NB4 (cell line): ENCODE data around the gene FKBP5.

Source experiments
- DNase-seq: peaks from one replicate; pipeline ENCODE4 v3.0.0; 2010; ENCODE audit warnings: low read depth
- H3K4me3 ChIP-seq: one replicate; pipeline ENCODE4 v1.5.1; 2011; ENCODE audit warnings: mild to moderate bottlenecking, low read depth, low read length, moderate library complexity
- MYC ChIP-seq: IDR thresholded peaks from 2 replicates; pipeline ENCODE4 v1.6.1; 2011; ENCODE audit warnings: low read depth, low read length
- POLR2A ChIP-seq: IDR thresholded peaks from 2 replicates; pipeline ENCODE4 v1.6.1; 2011; ENCODE audit warnings: mild to moderate bottlenecking; ENCODE audit not compliant: insufficient read length; ENCODE audit errors: extremely low read depth
- TF ChIP-seq, protein P1 (sequence below): IDR thresholded peaks from 2 replicates; pipeline ENCODE4 v1.6.1; 2011; ENCODE audit warnings: low read depth, low read length
- TF ChIP-seq, protein P2 (sequence below): IDR thresholded peaks from one replicate; pipeline ENCODE4 v1.5.1; 2012; ENCODE audit warnings: low read depth, low read length

The FKBP5 gene

GRCh38 chr6:35664945-35665344 lies 23.8 kb downstream of the FKBP5 start:
- H3K4me3 ChIP-seq = no peak overlapping the region
- TF ChIP-seq MYC = no peak
- TF ChIP-seq POLR2A = no peak
- TF ChIP-seq, protein P1, sequence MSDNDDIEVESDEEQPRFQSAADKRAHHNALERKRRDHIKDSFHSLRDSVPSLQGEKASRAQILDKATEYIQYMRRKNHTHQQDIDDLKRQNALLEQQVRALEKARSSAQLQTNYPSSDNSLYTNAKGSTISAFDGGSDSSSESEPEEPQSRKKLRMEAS = no peak
- TF ChIP-seq, protein P2, sequence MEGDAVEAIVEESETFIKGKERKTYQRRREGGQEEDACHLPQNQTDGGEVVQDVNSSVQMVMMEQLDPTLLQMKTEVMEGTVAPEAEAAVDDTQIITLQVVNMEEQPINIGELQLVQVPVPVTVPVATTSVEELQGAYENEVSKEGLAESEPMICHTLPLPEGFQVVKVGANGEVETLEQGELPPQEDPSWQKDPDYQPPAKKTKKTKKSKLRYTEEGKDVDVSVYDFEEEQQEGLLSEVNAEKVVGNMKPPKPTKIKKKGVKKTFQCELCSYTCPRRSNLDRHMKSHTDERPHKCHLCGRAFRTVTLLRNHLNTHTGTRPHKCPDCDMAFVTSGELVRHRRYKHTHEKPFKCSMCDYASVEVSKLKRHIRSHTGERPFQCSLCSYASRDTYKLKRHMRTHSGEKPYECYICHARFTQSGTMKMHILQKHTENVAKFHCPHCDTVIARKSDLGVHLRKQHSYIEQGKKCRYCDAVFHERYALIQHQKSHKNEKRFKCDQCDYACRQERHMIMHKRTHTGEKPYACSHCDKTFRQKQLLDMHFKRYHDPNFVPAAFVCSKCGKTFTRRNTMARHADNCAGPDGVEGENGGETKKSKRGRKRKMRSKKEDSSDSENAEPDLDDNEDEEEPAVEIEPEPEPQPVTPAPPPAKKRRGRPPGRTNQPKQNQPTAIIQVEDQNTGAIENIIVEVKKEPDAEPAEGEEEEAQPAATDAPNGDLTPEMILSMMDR = no peak

DNA sequence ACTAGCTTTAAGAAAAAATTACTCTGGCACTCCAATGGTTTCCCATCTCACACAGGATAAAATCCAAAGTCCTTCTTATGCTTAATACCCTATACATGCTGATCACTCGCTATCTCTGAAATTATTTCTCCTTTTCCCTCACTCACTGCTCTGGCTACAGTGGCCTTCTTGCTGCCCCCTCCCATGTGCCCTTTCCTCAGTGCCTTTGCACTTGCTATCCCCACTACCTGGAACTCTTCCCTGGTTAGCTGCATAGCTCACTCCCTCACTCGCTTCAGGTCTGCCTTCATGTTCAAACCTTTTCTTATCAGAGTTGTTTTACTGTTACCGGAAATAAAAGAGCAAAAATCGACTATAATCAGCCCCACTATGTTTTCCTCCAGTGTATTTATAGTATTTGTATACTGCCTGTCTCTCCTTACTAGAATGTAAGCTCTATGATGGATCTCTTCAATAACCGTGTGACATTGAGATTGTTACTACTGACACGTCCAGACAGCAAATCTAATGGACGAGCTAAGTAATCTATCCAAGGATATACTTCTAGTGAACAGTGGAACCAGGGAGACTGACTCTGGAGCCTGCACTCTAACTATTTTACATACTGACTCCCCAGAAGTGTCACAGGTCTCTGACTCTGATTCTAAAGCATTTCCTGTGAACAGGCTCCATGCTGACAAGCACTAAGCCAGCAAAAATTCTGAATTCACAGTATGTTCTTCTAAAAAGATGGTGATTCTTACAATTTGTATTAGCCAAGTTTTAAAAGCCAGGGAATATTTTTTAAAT lies 25.1 kb downstream of the FKBP5 start:
- TF ChIP-seq POLR2A = no peak
- no peak overlapping the region for H3K4me3 ChIP-seq
- DNase-seq = no peak

More at GRCh38 chr6:35664945-35665344, 23.8 kb downstream of the FKBP5 start:
- DNase-seq = peak; percentile 26

- DNase-seq = no peak
- TF ChIP-seq MYC = no peak
- TF ChIP-seq, protein P2 = no peak
- H3K4me3 ChIP-seq = no peak overlapping the region
Measured at GRCh38 chr6:35662999-35663398, 25.7 kb downstream of the FKBP5 start.

- TF ChIP-seq POLR2A (no peak), MYC (no peak)
- TF ChIP-seq, protein P2 = no peak
- TF ChIP-seq, protein P1 = no peak
- DNase-seq = no peak
Measured at GRCh38 chr6:35654883-35655282, 33.8 kb downstream of the FKBP5 start.

DNA sequence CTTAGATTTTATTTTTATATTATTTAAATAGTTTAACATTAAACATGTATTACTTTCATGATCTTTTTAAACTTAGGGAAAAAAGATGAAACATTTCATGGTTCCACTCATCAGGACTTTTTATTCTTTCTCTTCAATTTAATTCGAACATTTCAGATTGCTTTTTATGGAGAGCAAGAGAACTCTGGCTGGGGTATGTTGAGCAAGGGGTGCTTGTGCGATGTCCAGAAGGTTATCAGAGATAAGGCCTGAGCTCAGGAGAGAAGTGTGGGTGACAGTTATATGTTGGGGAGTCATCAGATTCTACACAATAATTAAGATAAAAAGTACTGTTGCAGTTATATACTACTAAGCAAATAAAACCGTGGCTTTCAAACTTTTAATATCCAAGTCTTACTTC lies 37.5 kb downstream of the FKBP5 start:
- DNase-seq = no peak
- no peak overlapping the region for H3K4me3 ChIP-seq
- TF ChIP-seq POLR2A (no peak), MYC (no peak)
- TF ChIP-seq, protein P1 = no peak
- TF ChIP-seq, protein P2 = no peak

More at GRCh38 chr6:35654883-35655282, 33.8 kb downstream of the FKBP5 start:
- no peak overlapping the region for H3K4me3 ChIP-seq

GRCh38 chr6:35650015-35650414 lies 38.7 kb downstream of the FKBP5 start:
- no peak for DNase-seq
- no peak overlapping the region for H3K4me3 ChIP-seq
- no peak for TF ChIP-seq POLR2A
- TF ChIP-seq MYC = no peak
- TF ChIP-seq, protein P1 = no peak
- TF ChIP-seq, protein P2 = no peak
